GM21423 (cell line): ENCODE data around the gene FAM81B.
"Not testable (repeated sequence)": the region's sequence is repeated elsewhere in the genome, so short reads cannot be mapped to it uniquely, and the experiment has no call there.

Experiments
- ATAC-seq: cut with Tn5 transposase; IDR thresholded peaks from one replicate; pipeline ENCODE4 v1.9.1; 2021; ENCODE audit warnings: mild to moderate bottlenecking, moderate library complexity; ENCODE audit not compliant: unreplicated experiment

The FAM81B gene, protein sequence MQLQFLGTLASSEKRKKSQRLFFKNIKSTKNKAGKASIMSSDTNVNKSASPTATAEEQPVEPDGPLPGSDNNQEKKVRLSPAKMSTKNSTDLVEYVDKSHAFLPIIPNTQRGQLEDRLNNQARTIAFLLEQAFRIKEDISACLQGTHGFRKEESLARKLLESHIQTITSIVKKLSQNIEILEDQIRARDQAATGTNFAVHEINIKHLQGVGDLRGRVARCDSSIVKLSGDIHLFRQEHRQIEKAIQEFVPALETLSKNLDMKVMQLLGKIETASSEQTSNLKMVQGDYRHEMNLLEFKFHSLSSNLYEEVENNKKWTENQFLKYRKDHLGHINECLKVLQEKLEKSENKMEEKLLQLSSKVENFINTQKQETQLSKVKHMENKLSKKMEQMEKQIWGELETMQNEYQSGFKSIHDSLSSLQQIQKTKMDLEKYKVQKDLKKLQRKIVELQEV

DNA sequence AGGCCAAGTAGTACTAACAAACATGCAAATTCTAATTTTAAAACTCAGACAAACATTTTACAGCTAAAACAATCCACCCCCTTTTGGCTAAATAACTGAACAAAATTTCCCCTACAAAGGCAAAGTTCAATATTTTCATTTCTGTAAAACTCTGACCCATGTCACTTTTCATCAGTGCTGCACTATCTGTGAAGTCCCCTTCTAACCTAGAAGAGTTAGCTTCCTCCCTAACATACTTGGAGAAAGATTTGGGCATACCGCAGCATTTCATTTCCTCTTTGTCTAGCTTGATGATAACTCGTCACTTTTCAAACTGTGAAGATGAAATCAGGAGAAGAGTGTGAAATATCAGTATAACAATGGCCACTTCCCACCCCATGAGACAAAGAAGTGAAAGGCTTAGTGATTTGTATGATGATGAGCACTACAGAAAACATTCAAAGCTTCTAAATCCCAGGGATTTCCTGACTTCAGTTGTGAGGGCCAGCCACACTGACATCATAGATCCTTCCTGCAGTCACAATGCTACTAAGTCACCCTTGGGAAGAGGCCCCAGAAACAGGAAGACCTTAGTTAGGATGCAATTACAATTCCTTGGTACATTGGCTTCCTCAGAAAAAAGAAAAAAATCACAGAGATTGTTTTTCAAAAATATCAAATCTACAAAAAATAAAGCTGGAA lies at the start of gene FAM81B:
Gene FAM81B (plus strand): TSS at position 555 of the 681 bp plus-strand sequence. CDS start 24 bp downstream, at position 579.
- no peak for ATAC-seq

DNA sequence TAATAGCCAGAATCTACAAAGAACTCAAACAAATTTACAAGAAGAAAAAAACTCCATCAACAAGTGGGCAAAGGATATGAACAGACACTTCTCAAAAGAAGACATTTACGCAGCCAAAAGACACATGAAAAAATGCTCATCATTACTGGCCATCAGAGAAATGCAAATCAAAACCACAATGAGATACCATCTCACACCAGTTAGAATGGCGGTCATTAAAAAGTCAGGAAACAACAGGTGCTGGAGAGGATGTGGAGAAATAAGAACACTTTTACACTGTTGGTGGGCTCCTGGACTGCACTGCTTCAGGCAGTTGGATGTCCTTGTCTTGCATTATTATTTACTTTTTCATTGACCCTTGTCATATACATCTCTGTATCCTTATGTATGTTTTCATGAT lies 49.7 kb upstream of the FAM81B start:
- not testable (repeated sequence) for ATAC-seq

DNA sequence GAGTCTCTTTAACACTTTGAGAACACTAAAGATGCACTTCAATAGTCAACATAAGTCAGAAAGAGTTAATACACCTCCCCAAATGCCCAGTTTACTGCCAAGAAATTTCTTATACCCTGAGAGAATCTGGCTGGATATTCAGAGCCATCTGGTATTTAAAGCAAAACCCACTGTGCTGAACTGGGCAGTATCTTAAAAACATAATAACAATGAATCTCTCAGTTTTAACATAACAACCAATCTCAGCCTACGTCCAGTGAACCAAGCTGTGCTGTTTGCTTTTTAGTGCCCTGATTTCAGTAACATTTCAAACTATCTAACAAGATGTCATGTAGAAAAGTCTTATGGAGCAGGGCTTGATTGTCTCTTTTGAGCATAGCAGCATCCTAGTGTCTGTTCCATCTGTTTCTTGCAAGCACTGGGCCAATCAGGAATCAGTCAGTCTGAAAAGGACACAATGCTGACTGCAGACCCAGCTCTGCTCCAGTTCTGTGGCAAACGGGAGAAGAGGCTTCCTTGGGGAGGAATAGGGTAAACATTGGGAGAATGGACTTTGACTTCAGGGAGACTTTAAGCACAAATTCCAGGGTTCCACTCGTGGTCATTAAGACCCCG lies 43.6 kb upstream of the FAM81B start:
- ATAC-seq, result no peak

DNA sequence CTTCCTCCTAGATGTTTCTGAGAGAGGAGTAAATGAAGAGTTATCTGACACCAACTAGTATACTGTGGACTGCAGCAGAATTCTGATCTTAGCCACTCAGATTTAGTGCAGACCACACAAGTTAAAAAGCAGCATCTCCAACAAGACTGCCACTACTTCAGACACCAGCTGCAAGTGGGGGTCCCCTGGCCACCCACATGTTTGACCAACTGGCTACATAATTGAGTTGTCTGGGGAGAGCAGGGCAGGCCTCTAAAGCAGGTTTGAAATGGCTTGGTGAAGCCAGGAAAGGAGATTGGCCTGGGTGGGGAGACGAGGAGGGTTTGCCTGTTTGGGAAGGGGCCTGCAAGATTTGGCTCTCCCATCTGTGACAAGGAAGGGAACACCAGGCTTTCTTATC lies 40.5 kb upstream of the FAM81B start:
- ATAC-seq, result no peak

DNA sequence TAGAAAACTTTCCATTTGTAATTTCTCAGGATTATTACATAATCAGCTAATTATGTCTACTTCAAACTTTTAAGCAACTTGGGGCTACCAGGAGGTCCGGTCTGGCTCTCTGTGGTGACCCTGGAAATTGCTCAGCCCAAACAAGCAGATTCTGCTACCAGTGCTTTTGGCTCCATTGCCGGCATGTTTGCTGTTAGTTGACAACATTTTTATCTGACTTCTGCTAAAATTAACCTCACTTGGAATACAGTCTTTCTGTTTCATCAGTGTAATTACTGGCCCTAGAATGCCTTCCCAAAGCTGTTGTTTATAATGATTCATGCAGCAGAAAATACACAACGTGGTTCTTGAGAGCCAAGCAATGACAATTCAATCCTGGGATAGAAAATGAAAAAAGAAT lies 38.5 kb upstream of the FAM81B start:
- no peak for ATAC-seq

DNA sequence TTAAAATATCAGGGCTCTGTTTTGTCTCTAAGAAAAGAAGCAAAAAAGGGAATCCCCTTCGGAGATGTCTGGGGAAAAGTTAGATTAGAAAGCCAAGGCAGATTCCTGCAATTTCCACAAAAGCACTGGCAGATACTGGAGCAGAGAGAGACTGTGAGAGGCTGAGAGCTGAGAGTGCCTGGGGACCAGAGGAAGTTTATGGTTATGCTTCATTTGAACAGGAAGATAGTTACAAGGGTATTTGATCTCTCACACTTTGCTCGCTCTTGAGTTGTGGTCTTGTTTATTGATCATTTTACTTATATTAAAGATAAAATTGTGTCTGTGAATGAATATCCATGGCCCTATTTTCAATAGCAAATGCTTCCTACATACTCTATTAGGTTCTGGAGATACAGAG lies 32.8 kb upstream of the FAM81B start:
- no peak for ATAC-seq

DNA sequence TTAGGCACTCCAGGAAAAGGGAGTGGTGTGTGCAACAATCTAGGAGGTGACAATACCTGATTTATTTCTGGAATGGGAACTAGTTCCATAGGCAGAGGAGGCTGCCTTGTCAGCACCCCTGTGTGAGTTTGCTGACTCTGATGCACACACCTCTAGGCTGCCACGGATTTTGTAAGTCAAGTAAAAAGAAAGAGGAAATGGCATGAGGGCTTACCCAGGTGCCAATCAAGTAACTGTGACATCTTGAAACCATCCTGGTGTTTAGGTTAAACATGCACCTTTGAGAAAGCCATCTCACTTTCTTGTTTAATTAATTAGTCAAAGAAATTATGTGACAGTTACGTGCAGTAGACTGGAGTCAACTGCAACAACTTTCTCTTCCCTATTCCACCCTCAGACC lies 32.3 kb upstream of the FAM81B start:
- no peak for ATAC-seq

DNA sequence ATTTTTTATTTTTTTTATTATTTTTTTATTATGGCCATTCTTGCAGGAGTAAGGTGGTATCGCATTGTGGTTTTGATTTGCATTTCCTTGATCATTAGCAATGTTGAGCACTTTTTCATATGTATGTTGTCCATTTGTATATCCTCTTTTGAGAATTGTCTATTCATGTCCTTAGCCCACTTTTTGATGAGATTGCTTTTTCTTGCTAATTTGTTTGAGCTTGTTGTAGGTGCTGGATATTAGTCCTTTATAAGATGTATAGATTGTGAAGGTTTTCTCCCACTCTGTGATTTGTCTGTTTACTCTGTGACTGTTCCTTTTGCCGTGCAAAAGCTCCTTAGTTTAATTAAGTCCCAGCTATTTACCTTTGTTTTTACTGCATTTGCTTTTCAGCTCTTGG lies 30.5 kb upstream of the FAM81B start:
- not testable (repeated sequence) for ATAC-seq

DNA sequence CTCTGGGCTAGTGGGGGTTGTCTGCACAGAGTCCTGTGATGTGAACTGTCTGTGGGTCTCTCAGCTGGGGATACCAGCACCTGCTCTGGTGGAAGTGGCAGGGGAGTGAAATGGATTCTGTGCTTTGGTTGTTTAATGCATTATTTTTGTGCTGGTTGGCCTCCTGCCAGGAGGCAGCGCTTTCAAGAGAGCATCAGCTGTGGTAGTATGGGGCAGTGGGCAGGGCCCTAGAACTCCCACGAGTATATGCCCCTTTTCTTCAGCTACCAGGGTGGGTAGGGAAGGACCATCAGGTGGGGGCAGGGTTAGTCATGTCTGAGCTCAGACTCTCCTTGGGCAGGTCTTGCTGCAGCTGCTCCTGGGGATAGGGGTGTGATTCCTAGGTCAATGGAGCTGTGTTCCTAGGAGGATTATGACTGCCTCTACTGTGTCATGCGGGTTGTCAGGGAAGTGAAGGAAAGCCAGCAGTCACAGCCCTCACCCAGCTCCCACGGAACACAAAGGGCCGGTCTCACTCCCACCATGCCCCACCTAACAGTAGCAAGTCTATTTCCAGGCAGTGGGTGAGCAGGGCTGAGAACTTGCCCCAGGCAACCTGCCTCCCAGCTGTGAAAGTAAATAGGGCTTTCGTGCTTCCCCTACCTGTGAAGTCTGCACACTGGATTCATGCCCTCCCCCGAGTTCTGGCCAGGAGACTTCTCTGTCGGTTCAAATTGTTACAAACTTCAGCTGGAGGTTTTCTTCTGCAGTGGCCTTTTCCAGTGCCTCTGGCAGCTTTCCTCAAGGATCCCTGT lies 25.7 kb upstream of the FAM81B start:
- ATAC-seq, result no peak

DNA sequence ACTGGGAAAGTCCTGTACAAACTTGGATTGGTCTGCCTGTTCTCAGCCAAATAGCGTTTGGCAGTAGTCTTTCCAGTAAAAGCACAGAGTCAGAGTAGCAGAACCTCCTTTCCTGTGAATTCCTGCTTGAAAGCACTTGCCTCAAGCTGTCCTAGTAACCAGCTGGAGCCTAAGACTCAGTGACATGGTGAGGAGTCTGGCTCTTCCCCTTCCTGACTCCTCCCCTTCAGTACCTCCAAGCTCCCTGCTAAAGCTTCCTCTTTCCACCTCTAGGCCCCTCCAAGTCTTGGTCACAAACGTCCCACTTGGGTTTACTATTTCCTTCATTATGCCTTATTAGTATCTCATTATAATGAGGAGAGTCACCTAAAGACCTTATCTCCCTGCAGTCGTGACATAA lies 21.4 kb upstream of the FAM81B start:
- ATAC-seq, result no peak

DNA sequence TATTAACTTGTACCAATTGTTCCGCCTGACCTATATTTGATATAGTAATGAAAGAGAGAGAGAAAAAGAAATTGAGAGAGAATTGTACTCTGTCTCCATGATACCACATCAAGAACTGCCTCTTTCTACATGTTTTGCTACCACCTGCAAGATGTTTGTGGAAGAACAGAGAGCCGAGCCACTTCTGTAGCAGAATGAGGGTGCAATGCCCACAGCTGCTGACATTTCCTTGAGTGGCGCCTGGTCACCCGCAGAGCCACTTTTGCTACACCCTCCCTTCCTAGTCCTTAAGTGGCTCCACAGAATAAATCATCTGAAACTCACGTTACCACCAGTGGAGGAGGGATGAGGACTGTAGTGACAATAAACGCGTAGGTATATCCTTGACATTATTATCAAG lies 17.1 kb upstream of the FAM81B start:
- no peak for ATAC-seq

DNA sequence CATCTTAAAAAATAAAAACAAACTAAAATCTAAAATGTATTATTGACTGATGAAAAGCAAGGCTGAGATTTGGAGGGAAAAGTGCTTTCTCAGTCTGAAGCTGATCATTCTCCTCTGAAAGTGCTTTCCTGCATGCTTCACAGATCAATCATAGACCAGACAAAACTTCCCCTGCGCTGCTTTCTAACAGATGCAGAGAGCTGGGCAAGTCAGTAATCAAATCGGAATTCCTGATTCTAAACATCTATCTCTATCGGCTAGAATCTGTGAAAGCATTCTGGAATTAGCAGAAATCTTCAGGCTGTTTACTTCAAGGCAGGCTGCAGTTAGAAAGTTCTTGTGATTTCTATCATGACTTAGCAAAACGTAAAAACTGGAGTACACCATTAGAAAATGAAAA lies 15.6 kb upstream of the FAM81B start:
- ATAC-seq, result no peak

DNA sequence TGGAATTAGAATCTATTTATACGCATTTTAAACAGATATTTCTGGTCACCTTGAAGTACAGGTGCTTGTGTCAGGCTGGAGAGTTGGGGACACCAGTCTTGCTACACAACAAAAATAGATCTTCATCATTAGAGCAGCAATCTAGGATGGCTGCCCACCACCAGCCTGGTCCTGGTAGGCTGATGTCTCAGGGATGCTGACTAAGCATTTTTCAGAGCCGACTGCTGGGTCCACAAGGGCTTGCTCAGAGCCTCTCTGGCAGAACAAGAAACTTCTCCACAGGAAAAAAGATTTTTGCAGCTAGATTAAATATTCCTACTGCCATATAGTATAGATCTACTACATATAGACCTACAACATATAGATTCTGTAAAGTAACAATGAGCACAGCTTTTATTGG lies 12.0 kb upstream of the FAM81B start:
- no peak for ATAC-seq

DNA sequence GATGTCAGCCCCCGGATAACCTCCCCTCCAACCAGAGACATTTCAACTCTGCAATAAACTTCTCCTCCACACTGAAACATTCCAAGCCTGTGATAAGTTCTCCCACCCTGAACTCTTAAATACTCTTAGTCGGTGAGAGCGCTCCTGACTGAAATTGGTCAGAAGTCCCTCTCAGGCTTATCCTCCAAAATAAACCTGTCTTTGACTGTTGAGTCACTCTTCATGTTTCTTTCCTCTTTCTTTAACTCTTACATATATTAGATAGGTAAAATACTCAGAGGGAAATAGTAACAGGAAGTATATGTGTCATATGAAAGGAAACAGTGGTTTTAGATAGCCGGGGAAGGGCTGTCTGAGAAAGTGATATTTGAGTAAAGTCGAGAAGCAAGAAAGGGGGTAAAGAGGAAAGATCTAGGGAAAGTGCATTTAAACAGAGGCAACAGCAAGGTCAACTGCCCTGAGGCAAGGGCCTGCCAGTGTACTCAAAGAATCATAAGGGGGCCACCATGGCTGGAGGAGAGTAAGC lies 11.0 kb upstream of the FAM81B start:
- ATAC-seq, result no peak

DNA sequence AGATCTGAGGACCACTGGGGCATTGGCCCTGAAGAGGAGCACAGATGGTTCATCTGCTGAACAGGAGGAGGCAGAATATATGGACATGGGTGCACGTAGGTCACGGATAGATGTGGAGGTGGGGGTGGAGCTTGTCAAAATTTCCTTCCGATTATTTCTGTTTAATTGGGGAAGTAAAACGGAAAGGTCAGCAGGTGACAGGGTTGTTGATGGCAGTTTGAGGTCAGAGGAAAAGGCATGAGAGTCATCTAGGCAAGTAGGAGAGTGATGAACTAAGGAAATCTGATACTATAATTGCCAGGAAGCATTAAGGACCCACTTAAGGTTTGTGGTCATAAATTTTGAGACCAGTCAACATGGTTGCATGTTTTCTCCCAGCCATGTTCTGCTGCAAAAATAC lies 8.4 kb upstream of the FAM81B start:
- no peak for ATAC-seq

DNA sequence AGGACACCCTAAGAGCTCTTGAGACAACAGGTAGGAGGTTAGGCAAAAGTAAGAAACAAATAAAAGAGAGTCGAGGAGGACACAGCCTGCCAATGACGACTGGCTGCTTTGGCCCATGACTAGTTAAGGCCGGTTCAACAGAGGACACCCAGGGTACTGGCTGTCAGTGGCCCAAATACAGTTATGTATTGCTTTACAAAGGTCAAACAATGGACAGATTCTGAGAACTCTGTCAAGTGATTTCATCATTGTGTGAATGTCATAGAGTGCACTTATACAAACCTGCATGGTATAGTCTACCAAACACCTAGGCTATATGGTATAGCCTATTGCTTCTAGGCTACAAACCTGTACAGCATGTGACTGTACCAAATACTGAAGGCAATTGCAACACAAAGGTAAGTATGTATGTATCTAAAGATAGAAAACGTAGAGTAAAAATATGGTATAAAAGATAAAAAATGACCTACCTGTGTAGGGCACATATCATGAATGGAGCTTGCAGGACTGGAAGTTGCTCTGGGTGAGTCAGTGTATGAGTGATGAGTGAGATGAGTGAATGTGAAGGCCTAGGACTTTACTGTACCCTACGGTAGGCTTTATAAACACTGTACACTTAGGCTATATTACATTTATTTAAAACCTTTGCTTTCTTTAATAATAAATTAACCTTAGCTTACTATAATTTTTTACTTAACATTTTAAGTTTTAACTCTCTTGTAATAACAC lies 6.5 kb upstream of the FAM81B start:
- ATAC-seq, result no peak

DNA sequence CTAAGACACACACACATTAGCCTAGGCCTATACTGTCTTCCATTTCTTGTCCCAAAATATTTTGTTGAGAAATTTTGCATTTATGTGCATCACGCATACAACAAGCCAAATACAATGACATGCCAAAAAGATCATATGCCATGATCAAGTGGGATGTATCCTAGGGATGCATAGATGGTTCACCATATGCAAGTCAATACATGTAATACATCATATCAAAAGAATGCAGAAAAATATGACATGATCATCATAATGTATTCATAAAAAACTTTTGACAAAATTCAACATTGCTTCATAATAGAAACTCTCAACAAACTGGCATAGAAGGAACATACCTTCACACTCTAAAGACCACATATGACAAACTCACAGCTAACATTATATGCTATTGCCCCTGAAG lies 5.8 kb upstream of the FAM81B start:
- ATAC-seq, result no peak

DNA sequence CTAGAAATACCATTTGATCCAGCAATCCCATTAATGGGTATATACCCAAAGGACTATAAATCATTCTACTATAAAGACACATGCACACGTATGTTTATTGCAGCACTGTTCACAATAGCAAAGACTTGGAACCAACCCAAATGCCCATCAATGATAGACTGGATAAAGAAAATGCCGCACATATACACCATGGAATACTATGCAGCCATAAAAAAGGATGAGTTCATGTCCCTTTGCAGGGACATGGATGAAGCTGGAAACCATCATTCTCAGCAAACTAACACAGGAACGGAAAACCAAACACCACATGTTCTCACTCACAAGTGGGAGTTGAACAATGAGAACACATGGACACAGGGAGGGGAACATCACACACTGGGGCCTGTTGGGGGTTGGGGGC lies 799 bp downstream of the FAM81B start:
- ATAC-seq, result not testable (repeated sequence)

DNA sequence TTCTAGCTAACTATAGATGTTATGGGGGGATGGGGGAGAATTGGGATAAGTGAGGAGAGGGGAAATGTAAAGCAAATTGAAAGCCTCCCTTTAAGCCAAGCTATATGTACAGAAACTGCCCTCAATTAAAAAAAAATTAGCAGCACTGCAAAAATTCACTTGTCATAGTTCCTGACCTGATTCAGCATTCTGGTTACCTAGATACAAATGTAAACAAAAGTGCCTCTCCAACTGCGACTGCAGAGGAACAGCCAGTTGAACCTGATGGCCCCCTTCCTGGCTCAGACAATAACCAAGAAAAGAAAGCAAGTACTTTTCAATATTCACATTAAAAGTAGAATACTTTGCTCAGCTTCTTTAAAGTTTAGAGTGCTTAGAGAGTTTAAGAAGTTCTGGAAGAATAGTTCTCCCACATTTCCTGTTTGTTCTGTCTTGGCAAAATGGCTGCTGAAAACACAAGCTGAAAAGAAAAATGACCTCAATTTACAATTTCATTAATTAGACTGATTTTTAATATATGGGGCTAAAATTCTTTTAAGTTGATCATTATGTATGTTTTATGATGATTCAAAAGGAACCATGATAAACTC lies 1.5 kb downstream of the FAM81B start:
- ATAC-seq, result no peak

DNA sequence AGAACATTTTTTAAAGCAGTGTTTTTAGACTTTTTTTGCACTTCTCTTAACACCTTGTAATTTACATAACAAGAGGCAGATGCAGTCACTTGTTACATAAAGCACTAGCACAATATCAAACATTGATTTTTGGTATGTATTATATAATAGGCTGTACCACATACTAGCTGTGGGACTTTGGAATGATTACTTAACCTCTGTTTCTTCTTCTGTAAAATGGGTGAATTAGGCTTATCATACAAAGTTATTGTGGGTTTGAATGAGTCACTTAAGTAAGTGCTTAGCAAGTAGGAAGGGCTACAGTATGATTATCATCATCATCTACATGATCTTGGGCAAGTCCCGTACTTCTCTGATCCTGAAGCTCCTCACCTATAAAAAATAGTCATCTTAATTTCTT lies 2.1 kb downstream of the FAM81B start:
- no peak for ATAC-seq
